IMR-90 (cell line): Measurements from ENCODE around the gene PTPRG. TPM values are rescaled to one million over a fixed set of nuclear protein-coding genes. Genes with fewer than 3 reads are reported as not detected.

ENCODE experiments used
- ATAC-seq: fragments of 200-7000 bp; cut with Tn5 transposase; 2 replicates; pipeline ENCODE4 v1.9.1; 2020; ENCODE audit warnings: low read depth, mild to moderate bottlenecking, moderate library complexity
- BruUV-seq: library from RNA; stranded (reverse); fragments of 400-500 nt; replicated peaks from 2 replicates; lab custom pipeline; 2021; lab: Mats Ljungman, UMichigan
- CTCF ChIA-PET: fragments of 300-600 bp; formaldehyde crosslinking; extraction: SDS; loops from one replicate; lab custom pipeline; 2021; ENCODE audit warnings: antibody characterized with exemption; lab: Yijun Ruan, JAX
- POLR2A ChIA-PET: fragments of 300-600 bp; sonication (Branson Sonifier 250); formaldehyde crosslinking; loops from one replicate; lab custom pipeline; 2022; ENCODE audit warnings: antibody characterized with exemption; ENCODE audit not compliant: unreplicated experiment; lab: Charles Lee
- DNase-seq: peaks from one replicate; pipeline ENCODE4 v3.0.0; 2013
- H2AFZ ChIP-seq: replicated peaks from 2 replicates; pipeline ENCODE3; 2013; ENCODE audit warnings: low read length, mild to moderate bottlenecking; ENCODE audit not compliant: poor library complexity
- H2AK5ac ChIP-seq: 2 replicates; pipeline ENCODE4 v1.6.1; 2013; ENCODE audit warnings: low read depth, low read length, inconsistent platforms
- H2AK9ac ChIP-seq: replicated peaks from 2 replicates; pipeline ENCODE3; 2013; ENCODE audit warnings: mild to moderate bottlenecking, low read depth, low read length, moderate library complexity; ENCODE audit not compliant: poor library complexity
- H2BK120ac ChIP-seq: 2 replicates; pipeline ENCODE4 v1.6.1; 2013; ENCODE audit warnings: low read depth, low read length, inconsistent platforms
- H2BK15ac ChIP-seq: 3 replicates; pipeline ENCODE4 v1.6.1; 2013; ENCODE audit warnings: low read depth, low read length, inconsistent platforms
- H2BK20ac ChIP-seq: 2 replicates; pipeline ENCODE4 v1.6.1; 2013; ENCODE audit warnings: low read depth, mild to moderate bottlenecking, inconsistent platforms, low read length, moderate library complexity
- H2BK5ac ChIP-seq: 2 replicates; pipeline ENCODE4 v1.6.1; 2013; ENCODE audit warnings: mild to moderate bottlenecking, low read depth, low read length, inconsistent platforms; ENCODE audit not compliant: poor library complexity, severe bottlenecking
- H3K14ac ChIP-seq: replicated peaks from 2 replicates; pipeline ENCODE4 v1.6.1; 2013; ENCODE audit warnings: low read depth, low read length, inconsistent platforms
- H3K18ac ChIP-seq: 2 replicates; pipeline ENCODE4 v1.6.1; 2013; ENCODE audit warnings: low read depth, low read length, control low read depth
- H3K23ac ChIP-seq: 2 replicates; pipeline ENCODE4 v1.6.1; 2013; ENCODE audit warnings: low read depth, low read length, inconsistent platforms
- H3K27ac ChIP-seq: 2 replicates; pipeline ENCODE4 v1.5.1; 2013; ENCODE audit warnings: mild to moderate bottlenecking, control low read depth, low read length; ENCODE audit not compliant: insufficient read depth
- H3K27me3 ChIP-seq: 2 replicates; pipeline ENCODE4 v1.6.1; 2013; ENCODE audit warnings: low read length; ENCODE audit not compliant: control insufficient read depth, insufficient read depth
- H3K36me3 ChIP-seq: 2 replicates; pipeline ENCODE4 v1.6.1; 2013; ENCODE audit warnings: low read length, mixed read lengths; ENCODE audit not compliant: control insufficient read depth, insufficient read depth
- H3K4ac ChIP-seq: 2 replicates; pipeline ENCODE4 v1.6.1; 2013; ENCODE audit warnings: low read depth, low read length, inconsistent platforms
- H3K4me1 ChIP-seq: 2 replicates; pipeline ENCODE4 v1.6.1; 2013; ENCODE audit warnings: low read length, mixed read lengths; ENCODE audit not compliant: control insufficient read depth, insufficient read depth
- H3K4me2 ChIP-seq: 2 replicates; pipeline ENCODE4 v1.6.1; 2013; ENCODE audit warnings: low read depth, mild to moderate bottlenecking, control low read depth, low read length, moderate library complexity
- H3K4me3 ChIP-seq: 2 replicates; pipeline ENCODE4 v1.5.1; 2013; ENCODE audit warnings: low read depth, mild to moderate bottlenecking, control low read depth, low read length, moderate library complexity; ENCODE audit not compliant: insufficient read depth
- H3K56ac ChIP-seq: 2 replicates; pipeline ENCODE4 v1.6.1; 2013; ENCODE audit warnings: low read length, inconsistent platforms; ENCODE audit not compliant: insufficient read depth; ENCODE audit errors: extremely low read depth
- H3K79me1 ChIP-seq, 2 experiments: 2 replicates each; pipeline ENCODE4 v1.6.1; 2013; ENCODE audit warnings: low read length in 2 of 2, inconsistent platforms in 1 of 2, low read depth in 1 of 2
- H3K9ac ChIP-seq: 2 replicates; pipeline ENCODE4 v1.6.1; 2013; ENCODE audit warnings: low read depth, low read length, control low read depth
- H3K9me1 ChIP-seq: 2 replicates; pipeline ENCODE4 v1.6.1; 2013; ENCODE audit warnings: low read length, inconsistent platforms; ENCODE audit not compliant: insufficient read depth
- H3K9me3 ChIP-seq: 2 replicates; pipeline ENCODE4 v1.6.1; 2013; ENCODE audit warnings: low read length; ENCODE audit not compliant: control insufficient read depth, insufficient read depth
- H4K20me1 ChIP-seq: 2 replicates; pipeline ENCODE4 v1.6.1; 2013; ENCODE audit warnings: low read length, inconsistent platforms; ENCODE audit not compliant: insufficient read depth
- H4K5ac ChIP-seq: 2 replicates; pipeline ENCODE4 v1.6.1; 2013; ENCODE audit warnings: mild to moderate bottlenecking, low read depth, low read length, control low read depth
- H4K8ac ChIP-seq, 2 experiments: 2 replicates each; pipeline ENCODE4 v1.6.1; 2013; ENCODE audit warnings: low read depth in 2 of 2, low read length in 2 of 2, control low read depth in 1 of 2, inconsistent platforms in 1 of 2
- H4K91ac ChIP-seq: 2 replicates; pipeline ENCODE4 v1.6.1; 2013; ENCODE audit warnings: low read depth, low read length, inconsistent platforms; ENCODE audit not compliant: insufficient read depth
- BHLHE40 ChIP-seq: fragments of 150-350 bp; IDR thresholded peaks from 2 replicates; pipeline ENCODE4 v1.6.1; 2016; ENCODE audit warnings: mild to moderate bottlenecking, low read depth, low read length
- CEBPB ChIP-seq: IDR thresholded peaks from 2 replicates; pipeline ENCODE4 v1.6.1; 2012; ENCODE audit warnings: low read depth, low read length, improper control_type of control experiment
- CHD1 ChIP-seq: IDR thresholded peaks from 2 replicates; pipeline ENCODE4 v1.6.1; 2012; ENCODE audit warnings: low read depth, low read length, improper control_type of control experiment
- CTCF ChIP-seq: conservative IDR thresholded peaks from 2 replicates; pipeline ENCODE4 v1.5.1; 2012; ENCODE audit warnings: mild to moderate bottlenecking, low read depth, low read length, improper control_type of control experiment
- ELK1 ChIP-seq: fragments of 150-350 bp; IDR thresholded peaks from 2 replicates; pipeline ENCODE4 v1.6.1; 2016; ENCODE audit warnings: low read depth, mild to moderate bottlenecking, low read length, moderate library complexity, borderline replicate concordance
- MAFK ChIP-seq: IDR thresholded peaks from 2 replicates; pipeline ENCODE4 v1.6.1; 2012; ENCODE audit warnings: low read depth, low read length, improper control_type of control experiment
- MAZ ChIP-seq: IDR thresholded peaks from 2 replicates; pipeline ENCODE4 v1.6.1; 2012; ENCODE audit warnings: low read depth, mild to moderate bottlenecking, low read length, improper control_type of control experiment, moderate library complexity, borderline replicate concordance
- MXI1 ChIP-seq: IDR thresholded peaks from 2 replicates; pipeline ENCODE4 v1.6.1; 2012; ENCODE audit warnings: low read depth, mild to moderate bottlenecking, low read length, moderate library complexity, borderline replicate concordance
- NFE2L2 ChIP-seq: fragments of 150-350 bp; IDR thresholded peaks from 2 replicates; pipeline ENCODE4 v1.6.1; 2016; ENCODE audit warnings: low read depth, mild to moderate bottlenecking, low read length
- POLR2A ChIP-seq: IDR thresholded peaks from 2 replicates; pipeline ENCODE4 v1.6.1; 2012; ENCODE audit warnings: mild to moderate bottlenecking, low read depth, low read length
- RAD21 ChIP-seq: IDR thresholded peaks from 2 replicates; pipeline ENCODE4 v1.6.1; 2012; ENCODE audit warnings: low read length, improper control_type of control experiment
- RCOR1 ChIP-seq: IDR thresholded peaks from 2 replicates; pipeline ENCODE4 v1.6.1; 2012; ENCODE audit warnings: mild to moderate bottlenecking, low read length, improper control_type of control experiment; ENCODE audit not compliant: insufficient replicate concordance
- RFX5 ChIP-seq: IDR thresholded peaks from 2 replicates; pipeline ENCODE4 v1.8.0; 2012; ENCODE audit warnings: low read depth, mild to moderate bottlenecking, low read length, moderate library complexity
- SMC3 ChIP-seq: fragments of 150-350 bp; IDR thresholded peaks from 2 replicates; pipeline ENCODE4 v1.6.1; 2016; ENCODE audit warnings: low read depth, mild to moderate bottlenecking, antibody characterized with exemption, low read length, moderate library complexity
- USF2 ChIP-seq: fragments of 150-350 bp; IDR thresholded peaks from 2 replicates; pipeline ENCODE4 v1.6.1; 2017; ENCODE audit warnings: mild to moderate bottlenecking, antibody characterized with exemption, low read length, low read depth
- WGBS, 2 experiments: methylation state at CpG; one replicate each; pipeline versions ENCODE4 v1.1.5 to v1.1.7; 2013; ENCODE audit warnings: missing lambda C conversion rate in 2 of 2; ENCODE audit not compliant: insufficient read length in 1 of 2; ENCODE audit errors: extremely low coverage in 2 of 2; 5-methylcytosine and 5-hydroxymethylcytosine counted together
- dilution Hi-C: fragments of 300-500 bp; cut with HindIII; formaldehyde crosslinking; loops from one replicate; pipeline ENCODE4 v1.14.3; 2018; ENCODE audit warnings: low sequenced_read_pairs; ENCODE audit not compliant: unreplicated experiment
- in situ Hi-C: fragments of 300-500 bp; cut with MboI; formaldehyde crosslinking; loops from 3 replicates; pipeline ENCODE4 v1.14.3; 2019; ENCODE audit warnings: low sequenced_read_pairs, inconsistent platforms, mixed read lengths
- intact Hi-C: fragments of 100-400 bp; cut with micrococcal nuclease; formaldehyde crosslinking; loops from 2 replicates; pipeline ENCODE4 v1.10.0; 2022
- polyA plus RNA-seq, 3 experiments: library from polyadenylated mRNA; depleted of rRNA; stranded (reverse); fragments of >200 nt; gene quantifications; 2 replicates each; pipeline ENCODE4 v1.2.3, GENCODE V29; 2012; ENCODE audit warnings: low replicate concordance in 1 of 3
- total RNA-seq: library from RNA; depleted of rRNA; stranded (reverse); fragments of >200 nt; gene quantifications from 2 replicates; pipeline ENCODE4 v1.2.3, GENCODE V29; 2012

Gene PTPRG
- total and polyA plus RNA-seq, 2 of the 4 experiments (the other 2 are of a cell fraction), result 7.7 to 31.0 TPM

- WGBS, 2 experiments, result no CpG with 5 or more reads among the region's 5 CpGs
- Histone ChIP-seq H3K27ac (no peak overlapping the region), H4K5ac (no peak overlapping the region), H4K91ac (no peak overlapping the region), H2AFZ (no peak overlapping the region), H3K23ac (no peak overlapping the region), H3K9me1 (peaks cover 2% of the 10 kb centered on the region; the same call in 1 of the 2 replicates), H3K9ac (no peak overlapping the region), H3K14ac (no peak overlapping the region), H3K79me1 (peaks cover 9 to 11% of the 10 kb centered on the region in 2 experiments), H4K8ac (no peak overlapping the region), H3K4me3 (no peak overlapping the region), H3K4me2 (no peak overlapping the region), H3K4me1 (no peaks in the 10 kb centered on the region), H2BK20ac (no peak overlapping the region), H3K56ac (no peak overlapping the region), H2AK5ac (no peak overlapping the region), H3K9me3 (no peaks in the 10 kb centered on the region), H3K27me3 (no peaks in the 10 kb centered on the region), H2BK15ac (no peak overlapping the region), H3K4ac (no peak overlapping the region), H2BK5ac (no peak overlapping the region), H4K20me1 (no peaks in the 10 kb centered on the region; the same call in 1 of the 2 replicates), H2BK120ac (no peak overlapping the region), H3K36me3 (no peaks in the 10 kb centered on the region), H3K18ac (no peak overlapping the region), H2AK9ac (no peak overlapping the region)
- dilution Hi-C loops, result no loop called here
- in situ Hi-C loops, result no loop called here
- ATAC-seq (no peak), DNase-seq (peak; percentile 3)
- CTCF ChIA-PET, result interaction anchor here (0.6 kb wide), 1 partner anchor 30 kb away, joined by 4 read pairs; no protein-coding TSS in a partner anchor
- no TSS peak for BruUV-seq
- intact Hi-C loops, result loop anchor here (2.0 kb wide), 1 partner anchor 14 kb away; no protein-coding TSS in a partner anchor
- POLR2A ChIA-PET, result no interaction called here
- TF ChIP-seq RAD21 (no peak), MAFK (no peak), CTCF (no peak), RFX5 (no peak), SMC3 (no peak), NFE2L2 (no peak), MAZ (no peak), RCOR1 (no peak), CHD1 (no peak), MXI1 (no peak), USF2 (no peak), BHLHE40 (no peak), POLR2A (no peak), CEBPB (no peak), ELK1 (no peak)
Observed at GRCh38 chr3:62110443-62111225, 549.3 kb downstream of the PTPRG start.
